Measurements from ENCODE around the gene THAP9.

The THAP9 gene

GRCh38 chr4:82930848-82931755 is 30.6 kb downstream of the THAP9 start:
- ATAC-seq = no peak
- no peak for TF ChIP-seq PPARA (CRISPR knock-in tag; IDR thresholded peaks at IDR 0.05; ENCODE audit: borderline replicate concordance)
- TF ChIP-seq BACH2 (CRISPR knock-in tag; IDR thresholded peaks at IDR 0.05; ENCODE audit: borderline replicate concordance) = no peak
- no peak for TF ChIP-seq ZFP30 (CRISPR knock-in tag; IDR thresholded peaks at IDR 0.05)
- no peak for TF ChIP-seq TOX (CRISPR knock-in tag; IDR thresholded peaks at IDR 0.05; ENCODE audit: borderline replicate concordance)
- no peak for TF ChIP-seq SNAI2 (CRISPR knock-in tag; IDR thresholded peaks at IDR 0.05)
- TF ChIP-seq ZNF70 (CRISPR knock-in tag; IDR thresholded peaks at IDR 0.05) = no peak
- no peak for TF ChIP-seq CSDC2 (CRISPR knock-in tag; IDR thresholded peaks at IDR 0.05)
- no peak for TF ChIP-seq POU6F1 (CRISPR knock-in tag; IDR thresholded peaks at IDR 0.05; ENCODE audit: borderline replicate concordance, low read depth)
- no peak for TF ChIP-seq ESRRG (CRISPR knock-in tag; IDR thresholded peaks at IDR 0.05)
- TF ChIP-seq PATZ1 (CRISPR knock-in tag; IDR thresholded peaks at IDR 0.05; ENCODE audit: borderline replicate concordance) = no peak
- TF ChIP-seq ARNTL (CRISPR knock-in tag; IDR thresholded peaks at IDR 0.05; ENCODE audit: borderline replicate concordance, low read depth) = no peak
- no peak for TF ChIP-seq ZNF8 (CRISPR knock-in tag; IDR thresholded peaks at IDR 0.05)
- TF ChIP-seq GLIS3 (CRISPR knock-in tag; IDR thresholded peaks at IDR 0.05) = no peak
- TF ChIP-seq ZFP3 (CRISPR knock-in tag; IDR thresholded peaks at IDR 0.05) = no peak
- TF ChIP-seq OSR1 (CRISPR knock-in tag; IDR thresholded peaks at IDR 0.05) = no peak
- no peak for TF ChIP-seq ZC3H10 (CRISPR knock-in tag; IDR thresholded peaks at IDR 0.05)

GRCh38 chr4:82934441-82934840 is 33.9 kb downstream of the THAP9 start:
- ATAC-seq = no peak
- no peak for TF ChIP-seq ZFP30 (CRISPR knock-in tag; IDR thresholded peaks at IDR 0.05)
- no peak for TF ChIP-seq ZNF565 (CRISPR knock-in tag; conservative IDR thresholded peaks at IDR 0.05; ENCODE audit: low read depth)
- TF ChIP-seq TSHZ2 (CRISPR knock-in tag; IDR thresholded peaks at IDR 0.05) = no peak
- TF ChIP-seq OSR1 (CRISPR knock-in tag; IDR thresholded peaks at IDR 0.05) = no peak
- no peak for TF ChIP-seq CSRNP3 (CRISPR knock-in tag; IDR thresholded peaks at IDR 0.05)
- TF ChIP-seq ZNF8 (CRISPR knock-in tag; IDR thresholded peaks at IDR 0.05) = no peak
- no peak for TF ChIP-seq TCF4 (CRISPR knock-in tag; IDR thresholded peaks at IDR 0.05; ENCODE audit: borderline replicate concordance)
- no peak for TF ChIP-seq ISL1 (CRISPR knock-in tag; IDR thresholded peaks at IDR 0.05)
- no peak for TF ChIP-seq PATZ1 (CRISPR knock-in tag; IDR thresholded peaks at IDR 0.05; ENCODE audit: borderline replicate concordance)
- no peak for TF ChIP-seq CSDC2 (CRISPR knock-in tag; IDR thresholded peaks at IDR 0.05)
- no peak for TF ChIP-seq ZC3H10 (CRISPR knock-in tag; IDR thresholded peaks at IDR 0.05)
- no peak for TF ChIP-seq ZNF70 (CRISPR knock-in tag; IDR thresholded peaks at IDR 0.05)
- TF ChIP-seq GLIS3 (CRISPR knock-in tag; IDR thresholded peaks at IDR 0.05) = no peak
- no peak for TF ChIP-seq BACH2 (CRISPR knock-in tag; IDR thresholded peaks at IDR 0.05; ENCODE audit: borderline replicate concordance)
- no peak for TF ChIP-seq ESRRG (CRISPR knock-in tag; IDR thresholded peaks at IDR 0.05)
- no peak for TF ChIP-seq POU6F1 (CRISPR knock-in tag; IDR thresholded peaks at IDR 0.05; ENCODE audit: borderline replicate concordance, low read depth)
- no peak for TF ChIP-seq TOX (CRISPR knock-in tag; IDR thresholded peaks at IDR 0.05; ENCODE audit: borderline replicate concordance)
